ENCODE data around the gene GLDN.
A peak's percentile ranks its signal among the peaks of the same experiment; 100 is the strongest.

GLDN gene

GRCh38 chr15:51380999-51381806 is 39.7 kb downstream of the GLDN start:
- H3K4me3 ChIP-seq (ENCODE audit: low read depth, low read length): peak overlapping the region; percentile 36; the same call in 1 of the 2 replicates
- peak; percentile 99 for TF ChIP-seq CTCF (IDR thresholded peaks at IDR 0.05; ENCODE audit: low read depth, low read length)
- peak; percentile 76 for DNase-seq

GRCh38 chr15:51382787-51383186 is 41.3 kb downstream of the GLDN start:
- H3K4me1 ChIP-seq: peaks cover 8% of the 10 kb centered on the region
- H3K4me3 ChIP-seq (ENCODE audit: low read depth, low read length): no peak overlapping the region
- peak; percentile 81 for TF ChIP-seq CTCF (IDR thresholded peaks at IDR 0.05; ENCODE audit: low read depth, low read length)
- H3K36me3 ChIP-seq: no peaks in the 10 kb centered on the region
- H3K9me3 ChIP-seq: no peaks in the 10 kb centered on the region
- no peaks in the 10 kb centered on the region for H3K27me3 ChIP-seq
- DNase-seq: peak; percentile 66

More at GRCh38 chr15:51380999-51381806, 39.7 kb downstream of the GLDN start:
- H3K27me3 ChIP-seq: no peaks in the 10 kb centered on the region
- H3K36me3 ChIP-seq: no peaks in the 10 kb centered on the region
- H3K9me3 ChIP-seq: no peaks in the 10 kb centered on the region
- H3K4me1 ChIP-seq: peaks cover 15% of the 10 kb centered on the region

- no peaks in the 10 kb centered on the region for H3K36me3 ChIP-seq
- TF ChIP-seq CTCF (IDR thresholded peaks at IDR 0.05; ENCODE audit: low read depth, low read length): no peak
- no peaks in the 10 kb centered on the region for H3K27me3 ChIP-seq
- peaks cover 1% of the 10 kb centered on the region for H3K4me1 ChIP-seq
- H3K4me3 ChIP-seq (ENCODE audit: low read depth, low read length): no peak overlapping the region
- DNase-seq: no peak
- no peaks in the 10 kb centered on the region for H3K9me3 ChIP-seq
Observed at GRCh38 chr15:51386029-51386428, 44.6 kb downstream of the GLDN start.

- no peaks in the 10 kb centered on the region for H3K4me1 ChIP-seq
- H3K36me3 ChIP-seq: no peaks in the 10 kb centered on the region
- H3K4me3 ChIP-seq (ENCODE audit: low read depth, low read length): no peak overlapping the region
- no peak for TF ChIP-seq CTCF (IDR thresholded peaks at IDR 0.05; ENCODE audit: low read depth, low read length)
- H3K27me3 ChIP-seq: no peaks in the 10 kb centered on the region
- DNase-seq: no peak
- H3K9me3 ChIP-seq: no peaks in the 10 kb centered on the region
Observed at GRCh38 chr15:51386486-51386885, 45.0 kb downstream of the GLDN start.

GRCh38 chr15:51386960-51387698 is 45.7 kb downstream of the GLDN start:
- Histone ChIP-seq H3K4me1 (no peaks in the 10 kb centered on the region), H3K4me3 (ENCODE audit: low read depth, low read length) (no peak overlapping the region), H3K36me3 (no peaks in the 10 kb centered on the region), H3K27me3 (no peaks in the 10 kb centered on the region), H3K9me3 (no peaks in the 10 kb centered on the region)
- DNase-seq: no peak
- TF ChIP-seq CTCF (IDR thresholded peaks at IDR 0.05; ENCODE audit: low read depth, low read length): no peak

GRCh38 chr15:51387699-51388041 is 46.2 kb downstream of the GLDN start:
- Histone ChIP-seq H3K9me3 (no peaks in the 10 kb centered on the region), H3K4me1 (no peaks in the 10 kb centered on the region), H3K4me3 (ENCODE audit: low read depth, low read length) (no peak overlapping the region), H3K27me3 (no peaks in the 10 kb centered on the region), H3K36me3 (no peaks in the 10 kb centered on the region)
- no peak for TF ChIP-seq CTCF (IDR thresholded peaks at IDR 0.05; ENCODE audit: low read depth, low read length)
- no peak for DNase-seq

Measured in BE2C (cell line).